Effector CD8-positive, alpha-beta T cell (primary cell): ENCODE data around the gene MGAT3.
A peak's percentile ranks its signal among the peaks of the same experiment; 100 is the strongest.
"Not testable (repeated sequence)": the region's sequence is repeated elsewhere in the genome, so short reads cannot be mapped to it uniquely, and the experiment has no call there.

Experiments
- DNase-seq: peaks from one replicate; lab custom pipeline; 2025; lab: John Stamatoyannopoulos, UW

MGAT3 gene

GRCh38 chr22:39490135-39490798 lies 33.5 kb downstream of the MGAT3 start:
- DNase-seq = peak; percentile 58

- DNase-seq = no peak
Measured at GRCh38 chr22:39490966-39491680, 34.3 kb downstream of the MGAT3 start.

- no peak for DNase-seq
Measured at GRCh38 chr22:39491696-39492095, 34.9 kb downstream of the MGAT3 start.

- no peak for DNase-seq
Measured at GRCh38 chr22:39492186-39492585, 35.4 kb downstream of the MGAT3 start.

GRCh38 chr22:39493759-39494158 lies 36.9 kb downstream of the MGAT3 start:
- no peak for DNase-seq

GRCh38 chr22:39494471-39495120 lies 37.8 kb downstream of the MGAT3 start:
- no peak for DNase-seq

DNA sequence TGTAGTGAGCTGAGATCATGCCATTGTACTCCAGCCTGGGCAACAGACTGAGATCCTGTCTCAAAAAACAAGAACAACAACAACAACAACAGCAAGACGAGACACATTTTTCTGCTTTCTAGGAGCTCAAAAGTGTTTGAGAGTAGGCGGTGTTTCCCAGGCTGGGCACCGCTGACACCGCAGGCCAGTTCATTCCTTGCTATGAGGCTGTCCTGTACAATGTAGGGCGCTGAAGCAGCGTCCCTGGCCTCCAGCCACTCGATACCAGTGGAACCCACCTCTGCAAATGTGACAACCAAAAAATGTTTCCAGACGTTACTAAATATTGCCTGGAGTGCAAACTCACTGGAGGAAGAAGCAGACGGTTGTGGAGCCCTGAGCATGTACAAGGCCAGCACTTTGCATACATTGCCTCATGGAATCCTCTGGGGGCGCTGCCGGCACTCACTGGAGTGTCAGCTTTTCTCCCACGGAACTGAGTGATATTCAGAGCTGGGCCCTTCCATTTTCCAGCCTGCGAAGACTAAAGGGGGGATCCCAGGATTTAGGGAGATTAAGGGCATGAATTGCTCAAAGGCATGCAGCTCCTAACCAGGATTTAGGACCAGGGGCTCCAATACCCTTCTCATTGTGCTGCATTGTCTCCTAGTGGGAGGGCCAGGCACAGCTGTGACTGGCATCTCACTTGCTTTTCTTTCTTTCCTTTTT lies 39.5 kb downstream of the MGAT3 start:
- DNase-seq = no peak

DNA sequence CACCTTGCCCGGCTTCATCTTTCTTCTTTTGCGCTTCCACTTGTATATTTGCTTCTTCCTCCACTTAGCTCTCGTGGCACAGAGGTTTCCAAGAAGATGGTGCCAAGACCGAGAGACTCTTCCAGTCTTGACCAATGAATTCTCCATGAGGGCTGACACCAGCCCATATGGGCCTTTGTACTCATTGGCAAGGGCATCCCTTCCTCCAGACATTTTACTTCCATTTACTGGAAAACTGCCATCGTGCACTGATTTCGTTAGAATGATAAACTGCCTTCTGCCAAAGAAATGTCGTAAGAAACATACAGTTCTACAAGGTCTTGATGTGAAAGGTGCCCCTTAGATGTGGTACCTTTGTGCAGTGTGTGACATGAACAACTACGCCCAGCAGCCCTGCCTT lies 40.6 kb downstream of the MGAT3 start:
- DNase-seq = no peak

DNA sequence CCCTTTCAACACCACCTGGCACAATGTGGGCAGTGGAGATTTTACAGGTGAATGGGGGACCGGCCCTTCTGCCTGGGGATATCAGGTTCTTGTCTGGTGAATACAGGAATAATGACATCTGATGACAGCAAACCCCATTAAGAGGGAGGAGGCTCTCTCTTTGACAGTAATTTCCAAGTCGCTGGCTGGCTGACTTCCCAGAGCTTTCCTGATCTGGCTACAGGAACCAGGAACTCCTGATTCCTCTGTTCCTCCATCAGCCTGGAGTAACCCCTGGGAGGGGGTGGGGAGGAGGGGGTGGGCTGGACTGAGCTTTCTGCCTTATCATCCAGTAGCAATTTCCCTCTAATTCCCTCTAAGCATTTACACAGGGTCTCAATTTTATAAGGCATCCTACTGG lies 41.6 kb downstream of the MGAT3 start:
- no peak for DNase-seq

GRCh38 chr22:39498802-39499201 lies 42.0 kb downstream of the MGAT3 start:
- DNase-seq = no peak

- no peak for DNase-seq
Measured at GRCh38 chr22:39500101-39500500, 43.3 kb downstream of the MGAT3 start.

- no peak for DNase-seq
Measured at GRCh38 chr22:39501644-39502108, 44.9 kb downstream of the MGAT3 start.

DNA sequence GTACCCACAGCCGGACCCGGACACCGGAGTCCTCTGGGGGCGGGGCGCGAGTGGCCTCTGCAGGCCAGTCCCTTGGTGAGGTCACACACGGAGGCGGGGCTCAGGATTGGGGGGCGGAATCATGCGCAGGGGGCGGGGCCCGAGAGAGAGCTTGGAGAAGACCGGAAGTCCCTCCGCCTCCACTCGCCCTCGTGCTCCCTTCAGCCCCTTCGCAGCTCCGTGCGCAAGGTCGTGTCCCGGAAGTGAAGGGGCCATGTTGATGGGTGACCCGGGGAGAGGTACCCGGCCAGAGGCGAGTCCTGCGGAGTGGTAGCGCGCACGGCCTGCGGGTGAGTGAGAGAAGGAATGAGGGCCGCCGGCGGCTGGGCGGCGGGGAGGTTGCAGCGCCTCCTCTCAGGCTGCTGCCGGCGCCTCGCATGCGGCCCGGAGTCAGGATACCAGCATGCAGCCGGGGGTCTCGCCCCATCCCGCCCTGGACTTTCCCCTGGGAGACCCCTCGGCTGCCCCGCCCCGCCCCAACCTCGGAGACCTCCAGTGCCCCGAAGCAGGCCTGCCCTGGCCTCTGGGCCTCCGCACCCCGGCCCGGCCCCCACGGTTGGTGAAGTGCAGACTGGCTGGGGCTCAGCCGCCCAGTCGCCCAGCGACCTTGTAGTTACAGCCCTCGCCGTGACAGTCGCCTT lies 45.4 kb downstream of the MGAT3 start, which contains the start of gene MIEF1:
Gene MIEF1, plus strand, starts transcription at position 182 of the 680 bp plus-strand sequence. CDS start 9,005 bp downstream, outside the sequence.
- DNase-seq = peak; percentile 80

DNA sequence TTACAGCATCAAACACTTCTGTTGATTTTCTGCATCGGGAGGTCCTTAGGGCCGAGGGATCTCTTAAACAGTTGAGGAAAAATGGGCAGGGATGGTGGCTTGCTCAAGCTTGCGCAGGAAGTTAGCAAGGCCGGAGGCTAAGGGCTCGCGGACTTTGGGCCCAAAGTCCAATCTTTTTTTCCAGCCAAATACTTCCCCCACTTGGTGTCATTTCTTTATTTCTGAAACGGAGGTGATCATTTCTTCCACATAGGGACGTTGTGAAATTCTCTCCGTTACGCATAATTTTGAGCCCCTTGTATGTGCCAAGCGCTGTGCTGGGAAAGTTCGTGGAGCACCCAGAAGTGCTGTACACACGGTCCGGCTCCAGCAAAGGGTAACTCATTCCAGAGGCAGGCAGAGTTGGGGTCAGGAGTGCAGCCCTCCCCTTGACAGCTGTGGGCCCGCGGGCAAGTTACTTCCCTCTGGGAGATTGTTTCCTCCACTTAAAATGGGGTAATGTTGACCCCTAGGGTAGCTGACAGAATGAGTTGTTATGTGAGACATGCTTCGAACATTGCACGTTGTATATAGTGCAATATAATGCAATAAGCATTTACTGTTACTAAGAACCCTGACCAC lies 46.1 kb downstream of the MGAT3 start:
- DNase-seq = no peak

DNA sequence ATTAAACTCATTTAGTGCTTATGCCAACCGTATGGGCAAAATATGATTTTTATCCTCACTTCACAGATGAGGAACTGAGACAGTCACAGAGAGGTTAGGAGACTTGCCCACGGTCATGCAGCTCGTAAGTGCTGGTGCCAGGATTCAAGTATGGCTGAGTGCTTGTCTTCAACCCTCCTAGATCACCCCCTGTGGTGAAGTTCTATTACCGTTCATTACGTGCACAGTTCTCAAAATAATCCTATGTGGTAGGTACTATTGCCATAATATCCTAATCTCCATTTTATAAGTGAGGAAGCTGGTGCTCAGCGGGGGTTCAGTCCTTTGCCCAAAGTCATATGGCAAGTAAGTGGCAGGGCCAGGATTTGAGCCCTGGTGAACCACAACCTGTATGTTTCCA lies 46.8 kb downstream of the MGAT3 start:
- DNase-seq = no peak

DNA sequence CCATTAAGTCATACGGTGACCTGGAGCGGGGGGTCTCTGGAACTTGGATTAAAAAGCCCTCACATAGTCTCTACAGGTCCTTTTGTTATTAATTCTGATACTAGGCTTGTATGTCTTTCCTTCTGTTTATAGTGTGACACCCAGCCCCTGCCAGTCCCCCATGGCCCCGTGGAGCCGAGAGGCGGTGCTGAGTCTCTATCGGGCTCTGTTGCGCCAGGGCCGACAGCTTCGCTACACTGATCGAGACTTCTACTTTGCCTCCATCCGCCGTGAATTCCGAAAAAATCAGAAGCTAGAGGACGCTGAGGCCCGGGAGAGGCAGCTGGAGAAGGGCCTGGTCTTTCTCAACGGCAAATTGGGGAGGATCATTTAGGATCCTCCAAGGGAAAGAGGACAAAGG lies 47.3 kb downstream of the MGAT3 start:
- DNase-seq = no peak

GRCh38 chr22:39507021-39507420 lies 50.2 kb downstream of the MGAT3 start:
- not testable (repeated sequence) for DNase-seq

DNA sequence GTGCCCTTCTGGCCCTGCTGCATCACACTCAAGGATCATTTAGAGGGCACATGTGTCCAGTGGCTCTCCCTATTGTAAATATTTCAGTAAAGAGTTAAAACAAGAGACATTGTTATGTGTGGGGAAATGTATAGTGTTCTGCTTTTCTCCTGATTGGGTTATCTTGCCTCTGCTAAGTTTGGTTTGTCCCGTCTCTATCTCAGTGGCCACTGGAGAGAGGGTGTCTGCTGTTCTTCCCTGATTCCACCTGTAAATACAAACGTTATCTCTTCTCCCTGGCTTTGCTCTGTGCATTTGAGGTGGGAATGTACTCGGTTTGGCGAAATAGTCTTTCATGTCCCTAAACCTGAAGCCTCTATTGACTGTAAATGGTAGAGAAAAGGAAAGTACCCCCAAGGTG lies 51.6 kb downstream of the MGAT3 start:
- no peak for DNase-seq

DNA sequence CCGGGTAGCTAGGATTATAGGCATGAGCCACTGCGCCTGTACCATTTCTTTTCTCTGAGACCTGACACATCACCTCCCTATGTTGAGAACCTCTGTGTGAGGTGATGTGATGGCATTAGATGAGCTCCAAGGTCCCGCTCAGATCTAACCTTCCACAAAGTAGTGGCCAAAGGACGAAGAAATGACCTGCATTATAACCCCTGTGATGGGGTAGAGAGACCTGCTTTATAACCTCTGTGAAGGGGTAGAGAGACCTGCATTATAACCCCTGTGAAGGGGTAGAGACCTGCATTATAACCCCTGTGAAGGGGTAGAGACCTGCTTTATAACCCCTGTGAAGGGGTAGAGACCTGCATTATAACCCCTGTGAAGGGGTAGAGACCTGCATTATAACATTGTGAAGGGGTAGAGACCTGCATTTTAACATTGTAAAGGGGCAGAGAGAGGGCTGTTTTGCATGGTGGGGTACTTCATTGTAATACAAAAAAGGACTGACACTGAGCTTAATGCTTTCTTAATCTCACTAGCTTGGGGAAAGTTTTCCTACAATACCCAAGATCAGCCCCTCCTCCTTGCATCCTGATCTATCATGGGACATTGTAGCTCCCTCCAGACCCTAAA lies 53.8 kb downstream of the MGAT3 start:
- no peak for DNase-seq

DNA sequence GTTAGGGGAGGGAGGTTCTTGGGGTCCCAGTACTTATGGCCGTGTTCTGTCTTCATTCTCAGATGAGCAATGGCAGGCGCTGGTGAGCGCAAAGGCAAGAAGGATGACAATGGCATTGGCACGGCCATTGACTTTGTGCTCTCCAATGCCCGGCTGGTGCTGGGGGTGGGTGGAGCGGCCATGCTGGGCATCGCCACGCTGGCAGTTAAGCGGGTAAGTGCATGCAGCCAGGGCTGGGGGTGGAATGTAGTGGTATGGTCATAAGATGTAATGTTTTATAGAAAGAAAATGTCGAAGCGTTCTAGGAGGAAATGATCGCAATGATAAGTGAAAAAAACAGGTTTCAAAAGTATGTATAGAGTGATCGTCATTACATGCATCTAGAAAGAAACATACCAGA lies 54.4 kb downstream of the MGAT3 start:
- no peak for DNase-seq

DNA sequence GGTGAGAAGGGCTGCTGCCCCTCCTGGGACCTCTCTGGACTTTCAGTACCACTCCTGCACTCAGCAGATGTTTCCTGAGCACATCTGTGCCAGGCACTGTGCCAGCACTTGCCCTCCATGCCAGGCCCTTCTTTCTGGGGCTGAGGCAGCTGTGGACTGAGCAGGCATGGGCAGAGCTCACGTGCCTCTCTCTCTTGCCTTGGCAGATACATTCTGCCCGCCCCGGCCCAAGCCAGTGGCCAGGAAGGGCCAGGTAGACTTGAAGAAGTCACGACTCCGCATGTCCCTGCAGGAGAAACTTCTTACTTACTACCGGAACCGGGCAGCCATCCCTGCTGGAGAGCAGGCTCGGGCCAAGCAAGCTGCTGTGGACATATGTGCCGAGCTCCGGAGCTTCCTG lies 55.2 kb downstream of the MGAT3 start:
- no peak for DNase-seq
